ENCODE data around the gene GNLY. TPM values are rescaled to one million over a fixed set of nuclear protein-coding genes. Genes with fewer than 3 reads are reported as not detected.
"Not testable (repeated sequence)": the region's sequence is repeated elsewhere in the genome, so short reads cannot be mapped to it uniquely, and the experiment has no call there.

GNLY gene
- total and polyA plus RNA-seq, 10 donors = 13.1 to 87.8 (median 35.2) TPM

DNA sequence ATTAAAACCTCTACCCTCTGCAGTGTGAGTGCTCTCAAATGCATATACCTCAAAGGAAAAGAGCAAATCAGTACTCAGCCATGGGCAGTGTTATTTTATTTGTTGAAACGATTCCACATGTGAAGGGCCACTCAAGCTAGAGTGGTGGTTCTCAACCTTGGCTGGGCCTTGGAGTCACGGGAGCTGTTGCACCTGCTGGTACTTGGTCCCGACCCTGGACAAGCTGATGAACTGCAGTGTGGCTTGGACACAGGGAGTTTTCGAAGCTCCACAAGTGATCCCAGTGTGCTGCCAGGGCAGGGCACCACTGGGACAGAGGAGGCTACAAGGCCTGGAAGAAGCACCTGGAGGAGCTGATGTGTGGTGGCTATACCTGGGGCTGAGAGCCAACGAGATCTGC lies 19.7 kb downstream of the GNLY start:
- no peaks in the 10 kb centered on the region for H3K36me3 ChIP-seq
- peaks cover 0 to 15% (median 0%) of the 10 kb centered on the region in 7 donors for H3K27me3 ChIP-seq (replicated peaks in 1 of 7)
- 86 to 95% (median 89%) methylated on average over 4 to 5 of the region's 5 CpGs for WGBS, 5 donors
- intact Hi-C loops (cut with DNase I; ENCODE audit: low total_unique reads) = no loop called here
- no peaks in the 10 kb centered on the region for H3K9me3 ChIP-seq
- TF ChIP-seq POLR2A (IDR thresholded peaks at IDR 0.05) (no peak), POLR2AphosphoS5 (IDR thresholded peaks at IDR 0.05) (no peak)
- TF ChIP-seq, protein P1, sequence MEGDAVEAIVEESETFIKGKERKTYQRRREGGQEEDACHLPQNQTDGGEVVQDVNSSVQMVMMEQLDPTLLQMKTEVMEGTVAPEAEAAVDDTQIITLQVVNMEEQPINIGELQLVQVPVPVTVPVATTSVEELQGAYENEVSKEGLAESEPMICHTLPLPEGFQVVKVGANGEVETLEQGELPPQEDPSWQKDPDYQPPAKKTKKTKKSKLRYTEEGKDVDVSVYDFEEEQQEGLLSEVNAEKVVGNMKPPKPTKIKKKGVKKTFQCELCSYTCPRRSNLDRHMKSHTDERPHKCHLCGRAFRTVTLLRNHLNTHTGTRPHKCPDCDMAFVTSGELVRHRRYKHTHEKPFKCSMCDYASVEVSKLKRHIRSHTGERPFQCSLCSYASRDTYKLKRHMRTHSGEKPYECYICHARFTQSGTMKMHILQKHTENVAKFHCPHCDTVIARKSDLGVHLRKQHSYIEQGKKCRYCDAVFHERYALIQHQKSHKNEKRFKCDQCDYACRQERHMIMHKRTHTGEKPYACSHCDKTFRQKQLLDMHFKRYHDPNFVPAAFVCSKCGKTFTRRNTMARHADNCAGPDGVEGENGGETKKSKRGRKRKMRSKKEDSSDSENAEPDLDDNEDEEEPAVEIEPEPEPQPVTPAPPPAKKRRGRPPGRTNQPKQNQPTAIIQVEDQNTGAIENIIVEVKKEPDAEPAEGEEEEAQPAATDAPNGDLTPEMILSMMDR (IDR thresholded peaks at IDR 0.05 in 8 of 11, conservative IDR thresholded peaks at IDR 0.05 in 3 of 11) = no peak
- peak overlapping the region in 2 of 8 donors; percentile 0 to 91 for H3K27ac ChIP-seq
- no peak for DNase-seq
- H3K4me1 ChIP-seq = peaks cover 12 to 74% (median 47%) of the 10 kb centered on the region in 6 donors
- H3K4me3 ChIP-seq = no peak overlapping the region

DNA sequence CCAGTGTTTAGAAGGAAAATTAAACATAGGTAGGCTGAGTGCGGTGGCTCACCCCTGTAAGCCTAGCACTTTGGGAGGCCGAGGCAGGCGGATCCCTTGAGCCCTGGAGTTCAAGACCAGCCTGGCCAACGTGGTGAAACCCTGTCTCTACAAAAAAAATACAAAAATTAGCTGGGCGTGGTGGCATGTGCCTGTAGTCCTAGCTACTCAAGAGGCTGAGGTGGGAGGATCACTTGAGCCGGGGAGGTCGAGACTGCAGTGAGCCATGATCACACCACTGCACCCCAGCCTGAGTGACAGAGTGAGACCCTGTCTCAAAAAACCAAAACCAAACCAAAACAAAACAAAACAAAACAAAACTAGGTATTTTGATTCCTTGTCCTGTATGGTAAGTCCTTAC lies 20.3 kb downstream of the GNLY start:
- H3K9me3 ChIP-seq; H3K4me3 ChIP-seq; H3K36me3 ChIP-seq; intact Hi-C loops (cut with DNase I; ENCODE audit: low total_unique reads); DNase-seq: not testable (repeated sequence)
- peaks cover 10 to 70% (median 41%) of the 10 kb centered on the region in 6 donors for H3K4me1 ChIP-seq
- WGBS, 5 donors = 74 to 92% (median 87%) methylated on average over 7 of the region's 7 CpGs
- H3K27ac ChIP-seq = peak overlapping the region in 3 of 8 donors; percentile 0 to 91 (median 11)
- H3K27me3 ChIP-seq (replicated peaks in 1 of 7) = peaks cover 0 to 15% (median 0%) of the 10 kb centered on the region in 7 donors

DNA sequence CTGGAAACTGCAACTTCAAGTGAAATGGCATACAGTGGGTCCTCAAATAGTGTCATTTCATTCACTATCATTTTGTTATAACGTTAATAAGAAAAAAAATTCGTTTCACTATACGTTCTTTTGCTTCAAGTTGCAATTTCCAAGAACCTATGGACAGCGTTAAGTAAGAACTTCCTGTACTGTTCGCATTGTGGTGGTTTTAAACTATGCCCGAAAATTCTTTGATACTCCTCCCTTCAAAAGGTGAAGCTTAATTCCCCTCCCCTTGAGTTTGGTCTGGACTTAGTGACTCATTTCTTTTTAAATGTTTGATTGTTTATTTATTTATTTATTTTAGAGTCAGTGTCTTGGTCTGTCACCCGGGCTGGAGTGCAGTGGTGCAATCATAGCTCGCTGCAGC lies 20.7 kb downstream of the GNLY start:
- Histone ChIP-seq H3K27me3 (replicated peaks in 1 of 7) (peaks cover 0 to 15% (median 0%) of the 10 kb centered on the region in 7 donors), H3K27ac (peak overlapping the region in 2 of 8 donors; percentile 11 to 91), H3K4me1 (peaks cover 10 to 67% (median 37%) of the 10 kb centered on the region in 6 donors), H3K36me3 (no peaks in the 10 kb centered on the region), H3K4me3 (no peak overlapping the region), H3K9me3 (no peaks in the 10 kb centered on the region)
- no peak for DNase-seq
- 36 to 61% (median 44%) methylated on average over 8 of the region's 8 CpGs for WGBS, 5 donors
- intact Hi-C loops (cut with DNase I; ENCODE audit: low total_unique reads) = no loop called here
- TF ChIP-seq POLR2A (IDR thresholded peaks at IDR 0.05) (no peak), POLR2AphosphoS5 (IDR thresholded peaks at IDR 0.05) (no peak)

DNA sequence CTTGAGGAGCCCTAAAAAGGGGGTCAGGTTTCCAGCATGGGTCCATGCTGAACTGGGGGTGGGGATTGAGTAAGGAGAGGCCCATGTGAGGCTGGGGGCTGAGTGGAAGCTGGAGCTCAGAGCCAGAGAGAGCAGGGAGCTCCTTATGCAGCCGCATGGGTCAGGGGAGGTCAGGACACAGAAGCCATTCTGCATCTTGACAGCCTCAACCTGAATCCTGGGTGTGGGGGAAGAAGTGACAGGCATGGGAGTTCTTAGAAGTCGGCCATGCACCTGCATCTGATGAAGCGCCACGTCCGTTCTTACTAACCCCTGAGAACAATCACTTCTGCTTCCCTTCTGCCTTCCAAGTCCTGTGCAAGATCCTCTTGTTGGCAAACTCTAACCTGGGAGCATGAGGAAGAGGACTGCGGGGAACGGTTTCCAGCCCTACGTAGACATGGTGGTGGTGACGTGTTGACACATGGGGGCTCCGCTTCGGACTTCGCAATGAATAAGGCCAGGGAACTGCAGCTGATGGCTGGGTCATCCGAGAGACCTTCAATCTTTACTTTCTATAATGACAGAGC lies 22.3 kb downstream of the GNLY start:
- Histone ChIP-seq H3K27me3 (replicated peaks in 1 of 7) (peaks cover 0 to 9% (median 0%) of the 10 kb centered on the region in 7 donors), H3K36me3 (no peaks in the 10 kb centered on the region), H3K27ac (peak overlapping the region in 1 of 8 donors; percentile 18), H3K4me3 (no peak overlapping the region), H3K9me3 (no peaks in the 10 kb centered on the region), H3K4me1 (peaks cover under 1 to 51% (median 21%) of the 10 kb centered on the region in 6 donors)
- 57 to 82% (median 65%) methylated on average over 13 of the region's 13 CpGs for WGBS, 5 donors
- no peak for DNase-seq
- intact Hi-C loops (cut with DNase I; ENCODE audit: low total_unique reads) = no loop called here
- TF ChIP-seq, protein P1 (IDR thresholded peaks at IDR 0.05 in 8 of 11, conservative IDR thresholded peaks at IDR 0.05 in 3 of 11) = no peak
- TF ChIP-seq POLR2A (IDR thresholded peaks at IDR 0.05) (no peak), POLR2AphosphoS5 (IDR thresholded peaks at IDR 0.05) (no peak)

DNA sequence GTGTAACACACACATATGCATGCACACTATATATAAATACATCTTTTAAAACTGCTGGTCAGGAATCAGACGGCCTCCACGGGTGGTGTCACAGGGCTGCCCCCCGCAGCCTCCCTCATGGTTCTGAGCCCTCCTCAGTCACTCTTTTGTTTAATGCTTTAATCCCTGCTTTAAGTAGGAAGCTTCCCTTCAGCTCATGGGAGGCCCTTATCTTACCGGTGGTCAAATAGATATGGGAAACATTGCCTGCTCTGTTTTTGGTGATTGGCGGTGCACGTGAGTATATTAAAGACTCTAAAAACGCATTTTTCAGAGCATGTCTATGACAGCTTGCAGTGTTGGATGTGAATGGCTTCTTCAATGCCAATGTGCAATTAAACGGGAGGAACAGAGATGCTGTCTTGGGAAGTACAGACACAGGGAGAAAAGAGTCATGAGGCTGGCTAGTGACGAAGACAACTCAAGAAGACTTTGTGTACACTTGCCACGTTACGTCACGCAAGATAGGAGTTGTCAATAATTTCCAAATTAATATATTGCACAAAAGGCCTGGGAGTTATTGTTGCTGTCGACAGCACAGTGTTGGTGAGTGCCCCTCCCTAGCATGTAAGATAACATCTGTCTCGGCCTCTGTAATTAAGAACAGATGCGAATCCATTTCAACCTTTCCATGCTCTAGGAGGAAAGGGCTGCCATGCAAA lies 23.3 kb downstream of the GNLY start:
- Histone ChIP-seq H3K4me3 (no peak overlapping the region), H3K27me3 (replicated peaks in 1 of 7) (peaks cover 0 to 5% (median 0%) of the 10 kb centered on the region in 7 donors), H3K4me1 (peaks cover 0 to 42% (median 16%) of the 10 kb centered on the region in 6 donors), H3K9me3 (no peaks in the 10 kb centered on the region), H3K36me3 (no peaks in the 10 kb centered on the region), H3K27ac (no peak overlapping the region)
- TF ChIP-seq POLR2A (IDR thresholded peaks at IDR 0.05) (no peak), POLR2AphosphoS5 (IDR thresholded peaks at IDR 0.05) (no peak)
- TF ChIP-seq, protein P1 (IDR thresholded peaks at IDR 0.05 in 8 of 11, conservative IDR thresholded peaks at IDR 0.05 in 3 of 11) = no peak
- intact Hi-C loops (cut with DNase I; ENCODE audit: low total_unique reads) = no loop called here
- WGBS, 5 donors = 79 to 93% (median 87%) methylated on average over 15 of the region's 15 CpGs
- DNase-seq = no peak

All from spleen (tissue), 11 donors.